HL-60 (cell line): ENCODE measurements around the gene ATP10B.

Source experiments
- CTCF ChIP-seq: IDR thresholded peaks from one replicate; pipeline ENCODE4 v1.5.1; 2011; ENCODE audit warnings: low read length, control low read depth, inconsistent platforms; ENCODE audit not compliant: insufficient read depth
- POLR2AphosphoS5 ChIP-seq: IDR thresholded peaks from 2 replicates; pipeline ENCODE4 v1.6.1; 2012; ENCODE audit warnings: low read depth
- REST ChIP-seq: IDR thresholded peaks from 2 replicates; pipeline ENCODE4 v1.6.1; 2012; ENCODE audit warnings: low read depth; ENCODE audit not compliant: insufficient replicate concordance
- SPI1 ChIP-seq: IDR thresholded peaks from 2 replicates; pipeline ENCODE4 v1.6.1; 2012; ENCODE audit warnings: low read depth, mild to moderate bottlenecking, borderline replicate concordance

GRCh38 chr5:160665460-160665859, 186.6 kb downstream of the ATP10B start:
- no peak for TF ChIP-seq CTCF
- TF ChIP-seq REST: no peak
- no peak for TF ChIP-seq POLR2AphosphoS5
- TF ChIP-seq SPI1: no peak
